GM03348 (cell line): ENCODE results near the gene GNAO1.

Experiments
- DNase-seq: peaks from one replicate; pipeline ENCODE4 v3.0.0; 2012; ENCODE audit warnings: low spot score

GNAO1 gene

GRCh38 chr16:56336711-56337110 lies 145.4 kb downstream of the GNAO1 start:
- no peak for DNase-seq

GRCh38 chr16:56337131-56337857 lies 146.0 kb downstream of the GNAO1 start:
- no peak for DNase-seq

- DNase-seq = no peak
Observed at GRCh38 chr16:56337858-56338325, 146.6 kb downstream of the GNAO1 start.

- DNase-seq = no peak
Observed at GRCh38 chr16:56338566-56339318, 147.5 kb downstream of the GNAO1 start.

GRCh38 chr16:56339431-56340195 lies 148.3 kb downstream of the GNAO1 start:
- no peak for DNase-seq

GRCh38 chr16:56340416-56340815 lies 149.1 kb downstream of the GNAO1 start:
- DNase-seq = no peak

GRCh38 chr16:56340864-56341365 lies 149.6 kb downstream of the GNAO1 start:
- DNase-seq = no peak

- DNase-seq = peak; percentile 27
Observed at GRCh38 chr16:56341656-56342399, 150.5 kb downstream of the GNAO1 start.

- no peak for DNase-seq
Observed at GRCh38 chr16:56343661-56344517, 152.6 kb downstream of the GNAO1 start.

GRCh38 chr16:56344518-56345405 lies 153.5 kb downstream of the GNAO1 start:
- DNase-seq = no peak

- DNase-seq = no peak
Observed at GRCh38 chr16:56345406-56346050, 154.2 kb downstream of the GNAO1 start.

GRCh38 chr16:56346131-56346890 lies 155.0 kb downstream of the GNAO1 start:
- DNase-seq = no peak

- DNase-seq = no peak
Observed at GRCh38 chr16:56347166-56347565, 155.9 kb downstream of the GNAO1 start.

- no peak for DNase-seq
Observed at GRCh38 chr16:56347670-56348069, 156.4 kb downstream of the GNAO1 start.

GRCh38 chr16:56348168-56349085 lies 157.1 kb downstream of the GNAO1 start:
- no peak for DNase-seq

- no peak for DNase-seq
Observed at GRCh38 chr16:56349086-56349415, 157.8 kb downstream of the GNAO1 start.

- no peak for DNase-seq
Observed at GRCh38 chr16:56349711-56350161, 158.4 kb downstream of the GNAO1 start.
